HepG2 (cell line): Measurements from ENCODE around the gene LPIN3. TPM values are rescaled to one million over a fixed set of nuclear protein-coding genes. Genes with fewer than 3 reads are reported as not detected.
A peak's percentile ranks its signal among the peaks of the same experiment; 100 is the strongest.

Source experiments
- MBD4 ChIP-seq: IDR thresholded peaks from 2 replicates; pipeline ENCODE4 v1.6.1; 2012; ENCODE audit warnings: low read length, inconsistent platforms, borderline replicate concordance
- MEF2D ChIP-seq: sonication (generic); formaldehyde crosslinking; IDR thresholded peaks from 2 replicates; pipeline ENCODE4 v1.5.1; 2020; ENCODE audit warnings: mild to moderate bottlenecking, missing genetic modification reagents
- PRPF4 ChIP-seq: fragments of 200-400 bp; formaldehyde crosslinking; IDR thresholded peaks from 2 replicates; pipeline ENCODE4 v1.6.1; 2016; ENCODE audit warnings: low read length, low read depth; ENCODE audit not compliant: poor library complexity, severe bottlenecking
- SP140L ChIP-seq: sonication (generic); formaldehyde crosslinking; IDR thresholded peaks from 2 replicates; pipeline ENCODE4 v1.4.0; 2020; ENCODE audit warnings: missing genetic modification reagents, borderline replicate concordance
- SP2 ChIP-seq: sonication (generic); formaldehyde crosslinking; IDR thresholded peaks from 2 replicates; pipeline ENCODE4 v1.5.1; 2020; ENCODE audit warnings: mild to moderate bottlenecking, missing genetic modification reagents
- ZNF121 ChIP-seq: sonication (generic); formaldehyde crosslinking; IDR thresholded peaks from 2 replicates; pipeline ENCODE4 v1.5.0; 2020; ENCODE audit warnings: mild to moderate bottlenecking, missing genetic modification reagents
- ZNF138 ChIP-seq: sonication (generic); formaldehyde crosslinking; IDR thresholded peaks from 2 replicates; pipeline ENCODE4 v1.5.0; 2020; ENCODE audit warnings: mild to moderate bottlenecking, low read depth, missing genetic modification reagents
- ZNF142 ChIP-seq: sonication (generic); formaldehyde crosslinking; IDR thresholded peaks from 2 replicates; pipeline ENCODE4 v1.4.0; 2020; ENCODE audit warnings: missing genetic modification reagents
- ZNF253 ChIP-seq: sonication (generic); formaldehyde crosslinking; IDR thresholded peaks from 2 replicates; pipeline ENCODE4 v1.8.0; 2022; ENCODE audit warnings: mild to moderate bottlenecking, missing genetic modification reagents, borderline replicate concordance
- ZNF280D ChIP-seq: sonication (generic); formaldehyde crosslinking; IDR thresholded peaks from 2 replicates; pipeline ENCODE4 v1.5.1; 2020; ENCODE audit warnings: mild to moderate bottlenecking, missing genetic modification reagents
- ZNF646 ChIP-seq: sonication (generic); formaldehyde crosslinking; IDR thresholded peaks from 2 replicates; pipeline ENCODE4 v1.9.0; 2021; ENCODE audit warnings: mild to moderate bottlenecking, missing genetic modification reagents
- ZNF746 ChIP-seq: sonication (generic); formaldehyde crosslinking; IDR thresholded peaks from 2 replicates; pipeline ENCODE4 v1.8.0; 2022; ENCODE audit warnings: mild to moderate bottlenecking, missing genetic modification reagents
- polyA plus RNA-seq, 8 experiments: library from polyadenylated mRNA; depleted of rRNA in 3 of 8; stranded (reverse) in 7 of 8; unstranded in 1 of 8; fragments of >200 nt; fragmentation: Illumina TruSeq in 4 of 8; extraction: Trizol in 4 of 8; gene quantifications; 2 replicates each; pipeline versions ENCODE4 v1.2.1 to v1.2.3, GENCODE V29; 2011 to 2016; ENCODE audit warnings: low read depth in 4 of 8, missing spikeins in 1 of 8, mixed read lengths in 1 of 8; ENCODE audit not compliant: insufficient read depth in 1 of 8
- total RNA-seq, 5 experiments: library from RNA; depleted of rRNA; stranded (reverse); fragments of >200 nt; fragmentation: Illumina TruSeq; extraction: Trizol; gene quantifications; 2 replicates each; pipeline ENCODE4 v1.2.3, GENCODE V29; 2016; ENCODE audit warnings: low read depth in 1 of 5

The LPIN3 gene
- total and polyA plus RNA-seq, 2 of the 13 experiments (the other 11 are each of a cell fraction or from before 2014, with no cell fraction given): 14.2 to 28.6 TPM

- TF ChIP-seq SP140L (CRISPR knock-in tag) (no peak), MBD4 (no peak), MEF2D (CRISPR knock-in tag) (peak; percentile 50; the same call in 1 of the 2 replicates), ZNF646 (CRISPR knock-in tag) (no peak), ZNF746 (CRISPR knock-in tag) (no peak), SP2 (CRISPR knock-in tag) (no peak), ZNF138 (CRISPR knock-in tag) (no peak), ZNF142 (no peak), PRPF4 (no peak), ZNF280D (CRISPR knock-in tag) (0 out of 2 replicates have a peak, but pooled peaks have one; percentile 75), ZNF253 (CRISPR knock-in tag) (no peak), ZNF121 (CRISPR knock-in tag) (no peak; the same call in 1 of the 2 replicates)
These were observed 55.3 kb downstream of the LPIN3 start (continued) for GRCh38 chr20:41395667-41396664.
